ENCODE measurements around the gene ADAMTS19.

DNA sequence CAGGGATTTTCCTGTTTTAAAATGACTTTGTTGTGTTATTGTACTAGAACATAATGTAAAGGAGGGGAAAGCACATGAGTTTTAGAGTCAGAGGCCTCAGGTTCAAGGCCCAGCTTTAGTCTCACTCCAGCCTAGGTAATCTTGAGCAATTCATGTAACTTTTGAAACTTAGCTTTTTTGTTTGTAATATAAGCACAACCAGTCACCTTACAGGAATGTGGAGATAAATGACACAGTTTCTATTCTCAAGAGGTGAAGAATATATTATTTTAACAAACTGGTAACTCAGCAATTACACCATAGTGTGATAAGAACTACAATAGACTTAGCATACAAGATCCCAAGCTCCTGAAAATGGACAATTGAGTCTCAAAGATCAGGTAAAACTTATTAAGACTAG is 51.2 kb downstream of the ADAMTS19 start:
- TF ChIP-seq, protein P1, sequence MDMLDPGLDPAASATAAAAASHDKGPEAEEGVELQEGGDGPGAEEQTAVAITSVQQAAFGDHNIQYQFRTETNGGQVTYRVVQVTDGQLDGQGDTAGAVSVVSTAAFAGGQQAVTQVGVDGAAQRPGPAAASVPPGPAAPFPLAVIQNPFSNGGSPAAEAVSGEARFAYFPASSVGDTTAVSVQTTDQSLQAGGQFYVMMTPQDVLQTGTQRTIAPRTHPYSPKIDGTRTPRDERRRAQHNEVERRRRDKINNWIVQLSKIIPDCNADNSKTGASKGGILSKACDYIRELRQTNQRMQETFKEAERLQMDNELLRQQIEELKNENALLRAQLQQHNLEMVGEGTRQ (CRISPR knock-in tag; IDR thresholded peaks at IDR 0.05): no peak
- TF ChIP-seq TCF7L2 (IDR thresholded peaks at IDR 0.05; ENCODE audit: low read depth, low read length) (no peak), NR3C1 (CRISPR knock-in tag; IDR thresholded peaks at IDR 0.05) (no peak), POLR2AphosphoS5 (IDR thresholded peaks at IDR 0.05; ENCODE audit: control insufficient read depth, insufficient read depth, low read depth, low read length) (no peak), TAF1 (IDR thresholded peaks at IDR 0.05; ENCODE audit: control insufficient read depth, extremely low read depth, insufficient read depth, low read length, severe bottlenecking) (no peak)

Data from K562 (cell line).